ENCODE measurements around the gene FAM20A. TPM values are rescaled to one million over a fixed set of nuclear protein-coding genes. Genes with fewer than 3 reads are reported as not detected.

FAM20A gene
- total and polyA plus RNA-seq, 11 donors, result 2.6 to 37.9 (median 8.8) TPM

DNA sequence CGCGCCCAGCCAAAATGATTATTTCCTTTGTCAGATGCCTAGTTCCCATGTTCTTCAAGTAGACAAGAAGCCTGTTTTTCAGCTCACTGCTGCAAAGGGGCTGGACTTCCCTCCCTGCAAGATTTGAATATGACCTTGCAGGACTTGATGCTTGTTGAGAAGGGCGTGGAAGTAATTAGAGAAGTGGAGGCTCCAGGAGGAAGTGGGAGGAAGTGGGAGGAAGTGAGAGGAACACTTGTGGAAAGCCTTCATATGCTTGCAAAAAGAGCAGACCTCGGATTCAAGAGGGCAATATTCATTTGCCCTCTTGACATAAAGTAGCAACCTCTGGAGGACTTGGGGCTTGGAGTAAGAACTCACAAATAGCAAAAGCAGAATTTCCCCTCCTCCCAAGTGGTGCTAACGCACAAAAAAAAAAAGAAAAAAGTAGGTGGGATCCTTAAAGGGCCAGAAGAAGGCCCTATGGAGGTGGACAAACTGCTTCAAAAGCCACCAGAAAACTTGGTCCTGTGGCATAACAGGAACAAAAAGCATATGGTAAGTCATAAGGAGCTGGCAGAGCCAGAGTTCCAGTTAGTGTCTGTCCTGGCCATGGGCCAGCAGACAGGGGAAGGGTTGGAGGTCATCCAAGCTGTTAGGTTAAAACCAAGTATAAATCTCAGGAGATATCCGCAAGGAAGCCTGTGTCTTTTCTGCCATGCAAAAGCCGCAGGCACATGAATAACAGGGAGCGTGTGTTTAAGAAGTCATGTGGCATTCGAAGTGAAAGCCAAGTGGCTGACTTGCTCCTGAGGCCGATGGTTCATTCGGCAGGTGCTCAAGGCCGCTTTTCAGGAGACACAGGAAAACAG lies 109.6 kb downstream of the FAM20A start:
- 27 to 36% (median 31%) methylated on average over 12 of the region's 12 CpGs for WGBS, 4 donors
- ATAC-seq (peak; percentile 56 to 86 (median 72)), DNase-seq (peak; percentile 40 to 70 (median 45))
- Histone ChIP-seq H3K27me3 (no peaks in the 10 kb centered on the region), H3K27ac (peak overlapping the region in 11 of 12 donors; percentile 1 to 72 (median 54)), H3K4me1 (peaks cover 0 to 68% (median 26%) of the 10 kb centered on the region in 12 donors), H3K36me3 (no peaks in the 10 kb centered on the region), H3K4me3 (no peak overlapping the region), H3K9me3 (no peaks in the 10 kb centered on the region)
- TF ChIP-seq, protein P1, sequence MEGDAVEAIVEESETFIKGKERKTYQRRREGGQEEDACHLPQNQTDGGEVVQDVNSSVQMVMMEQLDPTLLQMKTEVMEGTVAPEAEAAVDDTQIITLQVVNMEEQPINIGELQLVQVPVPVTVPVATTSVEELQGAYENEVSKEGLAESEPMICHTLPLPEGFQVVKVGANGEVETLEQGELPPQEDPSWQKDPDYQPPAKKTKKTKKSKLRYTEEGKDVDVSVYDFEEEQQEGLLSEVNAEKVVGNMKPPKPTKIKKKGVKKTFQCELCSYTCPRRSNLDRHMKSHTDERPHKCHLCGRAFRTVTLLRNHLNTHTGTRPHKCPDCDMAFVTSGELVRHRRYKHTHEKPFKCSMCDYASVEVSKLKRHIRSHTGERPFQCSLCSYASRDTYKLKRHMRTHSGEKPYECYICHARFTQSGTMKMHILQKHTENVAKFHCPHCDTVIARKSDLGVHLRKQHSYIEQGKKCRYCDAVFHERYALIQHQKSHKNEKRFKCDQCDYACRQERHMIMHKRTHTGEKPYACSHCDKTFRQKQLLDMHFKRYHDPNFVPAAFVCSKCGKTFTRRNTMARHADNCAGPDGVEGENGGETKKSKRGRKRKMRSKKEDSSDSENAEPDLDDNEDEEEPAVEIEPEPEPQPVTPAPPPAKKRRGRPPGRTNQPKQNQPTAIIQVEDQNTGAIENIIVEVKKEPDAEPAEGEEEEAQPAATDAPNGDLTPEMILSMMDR (IDR thresholded peaks at IDR 0.05), result no peak
- no peak for TF ChIP-seq POLR2A (IDR thresholded peaks at IDR 0.05)
- intact Hi-C loops (cut with DNase I), result no loop called here

DNA sequence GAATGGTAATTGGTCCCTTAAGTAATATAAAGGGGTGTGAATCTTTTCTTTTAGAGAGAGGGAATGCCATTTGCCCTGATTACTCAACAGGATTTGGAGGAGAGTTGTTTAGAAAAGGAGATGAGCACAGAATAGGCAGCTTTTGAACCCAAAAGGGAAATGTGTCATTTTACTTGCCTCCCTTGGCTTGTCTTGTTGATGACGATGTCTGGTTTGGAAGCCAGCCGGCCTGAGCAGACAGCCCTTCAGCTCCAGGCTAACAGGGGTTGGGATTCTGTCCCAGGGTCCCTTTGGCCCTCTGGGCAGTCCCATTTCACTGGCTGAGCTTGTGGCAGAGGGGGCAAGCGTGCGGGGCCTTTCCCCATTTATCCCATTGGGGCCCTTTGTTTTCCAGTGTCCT lies 111.2 kb downstream of the FAM20A start:
- no peaks in the 10 kb centered on the region for H3K27me3 ChIP-seq
- no peaks in the 10 kb centered on the region for H3K36me3 ChIP-seq
- 54 to 79% (median 65%) methylated on average over 3 to 4 of the region's 4 CpGs for WGBS, 4 donors
- peak overlapping the region in 2 of 12 donors; percentile 1 to 54 for H3K27ac ChIP-seq
- intact Hi-C loops (cut with DNase I), result no loop called here
- ATAC-seq, result peak in 1 of 4 donors; percentile 35
- no peak overlapping the region for H3K4me3 ChIP-seq
- DNase-seq, result no peak
- H3K4me1 ChIP-seq, result peaks cover 0 to 77% (median 25%) of the 10 kb centered on the region in 12 donors
- TF ChIP-seq, protein P1 (IDR thresholded peaks at IDR 0.05), result no peak
- no peak for TF ChIP-seq POLR2A (IDR thresholded peaks at IDR 0.05)
- no peaks in the 10 kb centered on the region for H3K9me3 ChIP-seq

Other genes starting within 250 kb of the FAM20A start
- 100 to 1,000 TPM in 5 of 9 donors, 10 to 100 TPM in 4; 68.6 to 145 (median 103) TPM for gene WIPI1, start 143.9 kb downstream of the FAM20A start, total RNA-seq
- gene WIPI1, start 143.9 kb downstream of the FAM20A start, polyA plus RNA-seq, result 100 to 1,000 TPM in 1 of 2 donors, 10 to 100 TPM in 1; 57.1 to 128 TPM
- gene PRKAR1A, start 88.9 kb downstream of the FAM20A start, total RNA-seq, result 1,000 to 10,000 TPM in 3 of 9 donors, 100 to 1,000 TPM in 6; 435 to 1,392 (median 837) TPM
- gene PRKAR1A, start 88.9 kb downstream of the FAM20A start, polyA plus RNA-seq, result 100 to 1,000 TPM; 192 to 904 TPM

Measured in heart left ventricle (tissue), 16 donors.